ENCODE data around the gene LRRC38. TPM values are rescaled to one million over a fixed set of nuclear protein-coding genes. Genes with fewer than 3 reads are reported as not detected.

Gene LRRC38
- total and polyA plus RNA-seq, 2 donors (not counting 1 experiment from before 2014, with no cell fraction given), result not detected

- Mint-ChIP-seq H3K9me3 (ENCODE audit: insufficient read depth) (no peaks in the 10 kb centered on the region), H3K4me3 (no peak overlapping the region), H3K4me1 (no peaks in the 10 kb centered on the region), H3K27ac (no peak overlapping the region), H3K27me3 (peaks cover 6% of the 10 kb centered on the region)
- Histone ChIP-seq H2AFZ (ENCODE audit: insufficient read depth, low read depth, low read length, poor library complexity, severe bottlenecking) (no peak overlapping the region), H3K27ac (ENCODE audit: low read length in 2 of 2) (no peak overlapping the region), H3K36me3 (replicated peaks in 1 of 2; ENCODE audit: control extremely low read depth in 1 of 2, control insufficient read depth in 1 of 2, extremely low read depth in 1 of 2, insufficient read depth in 2 of 2, low read length in 1 of 2) (no peaks in the 10 kb centered on the region), H3K79me2 (ENCODE audit: control insufficient read depth, insufficient read depth, low read length) (no peaks in the 10 kb centered on the region), H3K9ac (ENCODE audit: low read length) (no peak overlapping the region), H3K4me1 (ENCODE audit: control insufficient read depth in 2 of 2, insufficient read depth in 2 of 2, low read length in 2 of 2) (no peaks in the 10 kb centered on the region), H3K27me3 (replicated peaks in 1 of 4; ENCODE audit: control extremely low read depth in 1 of 4, control insufficient read depth in 3 of 4, insufficient read depth in 4 of 4, low read length in 3 of 4) (no peaks in the 10 kb centered on the region), H3K9me3 (ENCODE audit: control extremely low read depth in 1 of 3, control insufficient read depth in 2 of 3, insufficient read depth in 1 of 3, low read length in 2 of 3) (no peaks in the 10 kb centered on the region), H4K20me1 (ENCODE audit: control insufficient read depth, insufficient read depth, low read length, poor library complexity, severe bottlenecking) (no peaks in the 10 kb centered on the region), H3K4me3 (ENCODE audit: control extremely low read depth in 1 of 5, extremely low read depth in 1 of 5, insufficient read depth in 1 of 5, low read depth in 2 of 5, low read length in 4 of 5) (no peak overlapping the region), H3K4me2 (replicated peaks; ENCODE audit: low read depth, low read length, poor library complexity, severe bottlenecking) (no peak overlapping the region)
- DNase-seq (no peak), ATAC-seq (ENCODE audit: low read depth) (no peak)
- intact Hi-C loops (cut with micrococcal nuclease), result no loop called here
- WGBS (ENCODE audit: insufficient coverage), result 100% methylated on average over 1 of the region's 2 CpGs
- TF ChIP-seq CTCF (IDR thresholded peaks at IDR 0.05), result no peak
- TF ChIP-seq EZH2 (IDR thresholded peaks at IDR 0.05; ENCODE audit: borderline replicate concordance, insufficient read depth, low read depth, low read length, poor library complexity, severe bottlenecking), result no peak
- ChIA-PET POLR2A (no interaction called here), CTCF (interaction anchor here (1.4 kb wide), 1 partner anchor 8 kb away, joined by 3 read pairs; no protein-coding TSS in a partner anchor)
Measured at GRCh38 chr1:13539683-13540082, 25.9 kb upstream of the LRRC38 start.

- no peak for TF ChIP-seq CTCF (IDR thresholded peaks at IDR 0.05)
- TF ChIP-seq EZH2 (IDR thresholded peaks at IDR 0.05; ENCODE audit: borderline replicate concordance, insufficient read depth, low read depth, low read length, poor library complexity, severe bottlenecking), result no peak
- Histone ChIP-seq H3K9me3 (ENCODE audit: control extremely low read depth in 1 of 3, control insufficient read depth in 2 of 3, insufficient read depth in 1 of 3, low read length in 2 of 3) (no peaks in the 10 kb centered on the region), H3K36me3 (replicated peaks in 1 of 2; ENCODE audit: control extremely low read depth in 1 of 2, control insufficient read depth in 1 of 2, extremely low read depth in 1 of 2, insufficient read depth in 2 of 2, low read length in 1 of 2) (no peaks in the 10 kb centered on the region), H3K27ac (ENCODE audit: low read length in 2 of 2) (no peak overlapping the region), H2AFZ (ENCODE audit: insufficient read depth, low read depth, low read length, poor library complexity, severe bottlenecking) (no peak overlapping the region), H3K79me2 (ENCODE audit: control insufficient read depth, insufficient read depth, low read length) (no peaks in the 10 kb centered on the region), H3K4me1 (ENCODE audit: control insufficient read depth in 2 of 2, insufficient read depth in 2 of 2, low read length in 2 of 2) (no peaks in the 10 kb centered on the region), H3K4me2 (replicated peaks; ENCODE audit: low read depth, low read length, poor library complexity, severe bottlenecking) (no peak overlapping the region), H3K27me3 (replicated peaks in 1 of 4; ENCODE audit: control extremely low read depth in 1 of 4, control insufficient read depth in 3 of 4, insufficient read depth in 4 of 4, low read length in 3 of 4) (no peaks in the 10 kb centered on the region), H4K20me1 (ENCODE audit: control insufficient read depth, insufficient read depth, low read length, poor library complexity, severe bottlenecking) (no peaks in the 10 kb centered on the region), H3K4me3 (ENCODE audit: control extremely low read depth in 1 of 5, extremely low read depth in 1 of 5, insufficient read depth in 1 of 5, low read depth in 2 of 5, low read length in 4 of 5) (no peak overlapping the region), H3K9ac (ENCODE audit: low read length) (no peak overlapping the region)
- ChIA-PET CTCF (interaction anchor here (1.4 kb wide), 1 partner anchor 9 kb away, joined by 3 read pairs; no protein-coding TSS in a partner anchor), POLR2A (no interaction called here)
- Mint-ChIP-seq H3K4me1 (no peaks in the 10 kb centered on the region), H3K9me3 (ENCODE audit: insufficient read depth) (no peaks in the 10 kb centered on the region), H3K4me3 (no peak overlapping the region), H3K27me3 (peaks cover 6% of the 10 kb centered on the region), H3K27ac (no peak overlapping the region)
- no peak for ATAC-seq (ENCODE audit: low read depth)
- WGBS (ENCODE audit: insufficient coverage), result 86% methylated on average over 1 of the region's 2 CpGs
- no peak for DNase-seq
- intact Hi-C loops (cut with micrococcal nuclease), result no loop called here
Measured at GRCh38 chr1:13538832-13539231, 25.0 kb upstream of the LRRC38 start.

All from B cell (primary cell).